SK-N-SH treated with all-trans-retinoic acid at 6 μM for 48 hours (cell line): ENCODE measurements around the gene KLB.

Source experiments
- ATAC-seq: fragments of 200-7000 bp; cut with Tn5 transposase; 3 replicates; pipeline ENCODE4 v1.9.1; 2020; ENCODE audit warnings: mild to moderate bottlenecking, moderate library complexity
- ARNTL ChIP-seq: fragments of 450-650 bp; formaldehyde crosslinking; IDR thresholded peaks from 2 replicates; pipeline ENCODE4 v1.5.0; 2020; ENCODE audit warnings: low read depth, mild to moderate bottlenecking, moderate library complexity, borderline replicate concordance
- BACH2 ChIP-seq: fragments of 250-450 bp; sonication (Bioruptor Pico); IDR thresholded peaks from 2 replicates; pipeline ENCODE4 v1.9.0; 2021; ENCODE audit warnings: mild to moderate bottlenecking, borderline replicate concordance
- CSDC2 ChIP-seq: fragments of 250-450 bp; sonication (Bioruptor Pico); IDR thresholded peaks from 2 replicates; pipeline ENCODE4 v1.5.0; 2020; ENCODE audit warnings: mild to moderate bottlenecking, moderate library complexity
- ESRRG ChIP-seq: fragments of 250-450 bp; sonication (Bioruptor Pico); IDR thresholded peaks from 2 replicates; pipeline ENCODE4 v1.6.1; 2021; ENCODE audit warnings: mild to moderate bottlenecking
- GLIS3 ChIP-seq: fragments of 250-450 bp; sonication (Bioruptor Pico); IDR thresholded peaks from 2 replicates; pipeline ENCODE4 v1.5.0; 2020; ENCODE audit warnings: mild to moderate bottlenecking, moderate library complexity
- ISL1 ChIP-seq: fragments of 250-450 bp; sonication (Bioruptor Pico); IDR thresholded peaks from 2 replicates; pipeline ENCODE4 v2.1.2; 2022; ENCODE audit warnings: mild to moderate bottlenecking, moderate library complexity
- PPARA ChIP-seq: fragments of 250-450 bp; sonication (Bioruptor Pico); IDR thresholded peaks from 2 replicates; pipeline ENCODE4 v1.5.0; 2020; ENCODE audit warnings: mild to moderate bottlenecking, borderline replicate concordance
- RARB ChIP-seq: fragments of 250-450 bp; sonication (Bioruptor Pico); IDR thresholded peaks from 2 replicates; pipeline ENCODE4 v1.8.0; 2021; ENCODE audit warnings: mild to moderate bottlenecking, moderate library complexity
- TCF4 ChIP-seq: fragments of 250-450 bp; sonication (Bioruptor Pico); IDR thresholded peaks from 2 replicates; pipeline ENCODE4 v1.8.0; 2021; ENCODE audit warnings: mild to moderate bottlenecking, moderate library complexity, borderline replicate concordance
- TOX ChIP-seq: fragments of 250-450 bp; sonication (Bioruptor Pico); IDR thresholded peaks from 2 replicates; pipeline ENCODE4 v1.8.0; 2021; ENCODE audit warnings: mild to moderate bottlenecking, moderate library complexity, borderline replicate concordance
- ZC3H10 ChIP-seq: fragments of 250-450 bp; sonication (Bioruptor Pico); IDR thresholded peaks from 2 replicates; pipeline ENCODE4 v1.5.1; 2021; ENCODE audit warnings: mild to moderate bottlenecking, moderate library complexity
- ZFP3 ChIP-seq: fragments of 250-450 bp; sonication (Bioruptor Pico); IDR thresholded peaks from 2 replicates; pipeline ENCODE4 v1.5.0; 2020; ENCODE audit warnings: mild to moderate bottlenecking, moderate library complexity
- ZFP30 ChIP-seq: fragments of 450-650 bp; formaldehyde crosslinking; IDR thresholded peaks from 2 replicates; pipeline ENCODE4 v1.5.0; 2022; ENCODE audit warnings: mild to moderate bottlenecking, moderate library complexity
- ZNF565 ChIP-seq: fragments of 450-650 bp; formaldehyde crosslinking; conservative IDR thresholded peaks from 2 replicates; pipeline ENCODE4 v1.5.0; 2020; ENCODE audit warnings: low read depth, mild to moderate bottlenecking, moderate library complexity
- ZNF70 ChIP-seq: fragments of 450-650 bp; formaldehyde crosslinking; IDR thresholded peaks from 2 replicates; pipeline ENCODE4 v1.5.0; 2020; ENCODE audit warnings: mild to moderate bottlenecking, moderate library complexity
- ZNF8 ChIP-seq: fragments of 450-650 bp; formaldehyde crosslinking; IDR thresholded peaks from 2 replicates; pipeline ENCODE4 v1.5.0; 2020; ENCODE audit warnings: mild to moderate bottlenecking, moderate library complexity
- TF ChIP-seq, protein P1 (sequence below): fragments of 250-450 bp; sonication (Bioruptor Pico); IDR thresholded peaks from 2 replicates; pipeline ENCODE4 v1.5.0; 2020; ENCODE audit warnings: mild to moderate bottlenecking, moderate library complexity
- TF ChIP-seq, protein P2 (sequence below): fragments of 250-450 bp; sonication (Bioruptor Pico); IDR thresholded peaks from 2 replicates; pipeline ENCODE4 v1.5.1; 2021; ENCODE audit warnings: mild to moderate bottlenecking, moderate library complexity
- TF ChIP-seq, protein P3 (sequence below): fragments of 250-450 bp; sonication (Bioruptor Pico); IDR thresholded peaks from 2 replicates; pipeline ENCODE4 v1.8.0; 2021; ENCODE audit warnings: low read depth, mild to moderate bottlenecking, moderate library complexity, borderline replicate concordance
- TF ChIP-seq, protein P4 (sequence below): fragments of 250-450 bp; sonication (Bioruptor Pico); IDR thresholded peaks from 2 replicates; pipeline ENCODE4 v1.8.0; 2020; ENCODE audit warnings: mild to moderate bottlenecking, moderate library complexity, borderline replicate concordance
- TF ChIP-seq, protein P5 (sequence below): fragments of 250-450 bp; sonication (Bioruptor Pico); IDR thresholded peaks from 2 replicates; pipeline ENCODE4 v1.5.1; 2020; ENCODE audit warnings: low read depth, mild to moderate bottlenecking, moderate library complexity

The KLB gene

DNA sequence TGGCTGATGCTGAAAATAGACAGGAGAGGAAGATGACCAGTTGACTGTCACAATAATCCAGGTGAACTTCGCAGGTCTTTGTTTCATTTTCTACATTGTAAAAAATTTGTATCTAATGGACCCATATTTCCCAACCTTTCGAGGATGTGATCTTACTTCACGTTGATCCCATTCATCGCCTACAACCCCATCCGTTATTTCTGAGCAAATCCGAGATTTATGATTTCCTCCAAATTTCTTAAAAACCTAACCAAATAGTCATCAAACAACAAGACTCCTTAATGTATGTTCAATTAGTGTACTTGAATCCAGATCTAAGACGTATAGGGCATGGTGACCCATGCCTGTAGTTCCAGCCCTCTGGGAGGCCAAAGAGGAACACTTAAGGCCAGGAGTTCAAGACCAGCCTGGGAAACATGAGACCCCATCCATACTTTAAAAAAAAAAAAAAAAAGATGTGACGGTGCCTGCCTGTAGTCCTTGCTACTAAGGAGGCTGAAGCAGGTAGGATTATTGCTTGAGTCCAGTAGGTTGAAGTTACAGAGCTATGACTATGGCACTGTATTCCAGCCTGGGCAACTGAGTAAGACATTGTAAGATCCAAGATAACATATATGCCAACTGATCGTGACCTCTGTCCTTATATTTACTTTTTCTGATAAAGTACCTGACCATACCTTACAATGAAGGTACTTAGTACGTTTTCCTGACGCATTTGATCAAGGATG, 46.3 kb downstream of the KLB start:
- TF ChIP-seq ZC3H10 (no peak), ESRRG (CRISPR knock-in tag) (no peak), GLIS3 (CRISPR knock-in tag) (no peak), ARNTL (no peak), RARB (CRISPR knock-in tag) (no peak)
- TF ChIP-seq, protein P1, sequence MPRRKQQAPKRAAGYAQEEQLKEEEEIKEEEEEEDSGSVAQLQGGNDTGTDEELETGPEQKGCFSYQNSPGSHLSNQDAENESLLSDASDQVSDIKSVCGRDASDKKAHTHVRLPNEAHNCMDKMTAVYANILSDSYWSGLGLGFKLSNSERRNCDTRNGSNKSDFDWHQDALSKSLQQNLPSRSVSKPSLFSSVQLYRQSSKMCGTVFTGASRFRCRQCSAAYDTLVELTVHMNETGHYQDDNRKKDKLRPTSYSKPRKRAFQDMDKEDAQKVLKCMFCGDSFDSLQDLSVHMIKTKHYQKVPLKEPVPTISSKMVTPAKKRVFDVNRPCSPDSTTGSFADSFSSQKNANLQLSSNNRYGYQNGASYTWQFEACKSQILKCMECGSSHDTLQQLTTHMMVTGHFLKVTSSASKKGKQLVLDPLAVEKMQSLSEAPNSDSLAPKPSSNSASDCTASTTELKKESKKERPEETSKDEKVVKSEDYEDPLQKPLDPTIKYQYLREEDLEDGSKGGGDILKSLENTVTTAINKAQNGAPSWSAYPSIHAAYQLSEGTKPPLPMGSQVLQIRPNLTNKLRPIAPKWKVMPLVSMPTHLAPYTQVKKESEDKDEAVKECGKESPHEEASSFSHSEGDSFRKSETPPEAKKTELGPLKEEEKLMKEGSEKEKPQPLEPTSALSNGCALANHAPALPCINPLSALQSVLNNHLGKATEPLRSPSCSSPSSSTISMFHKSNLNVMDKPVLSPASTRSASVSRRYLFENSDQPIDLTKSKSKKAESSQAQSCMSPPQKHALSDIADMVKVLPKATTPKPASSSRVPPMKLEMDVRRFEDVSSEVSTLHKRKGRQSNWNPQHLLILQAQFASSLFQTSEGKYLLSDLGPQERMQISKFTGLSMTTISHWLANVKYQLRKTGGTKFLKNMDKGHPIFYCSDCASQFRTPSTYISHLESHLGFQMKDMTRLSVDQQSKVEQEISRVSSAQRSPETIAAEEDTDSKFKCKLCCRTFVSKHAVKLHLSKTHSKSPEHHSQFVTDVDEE (CRISPR knock-in tag) = no peak
- no peak for ATAC-seq

DNA sequence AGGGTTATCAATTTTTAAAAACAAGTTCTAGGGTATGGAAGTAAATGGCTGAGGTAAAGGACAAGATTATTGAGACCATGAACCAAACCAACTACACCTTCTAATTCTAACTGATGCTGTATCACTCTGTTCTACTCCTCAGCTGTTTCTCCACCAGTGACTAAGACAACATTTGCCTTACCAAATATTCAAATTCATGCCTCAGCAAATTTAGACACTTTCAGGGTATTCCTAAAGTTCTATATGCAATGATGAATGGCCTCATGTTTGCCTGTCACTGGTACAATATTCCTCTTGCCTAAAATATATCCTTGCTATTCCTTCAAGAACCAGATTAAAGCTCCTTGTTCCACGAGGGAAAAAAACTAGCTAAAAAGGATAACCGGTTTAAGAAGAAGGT, 47.0 kb downstream of the KLB start:
- ATAC-seq = no peak
- TF ChIP-seq, protein P1 (CRISPR knock-in tag) = no peak
- TF ChIP-seq GLIS3 (CRISPR knock-in tag) (no peak), ZFP3 (CRISPR knock-in tag) (no peak)

DNA sequence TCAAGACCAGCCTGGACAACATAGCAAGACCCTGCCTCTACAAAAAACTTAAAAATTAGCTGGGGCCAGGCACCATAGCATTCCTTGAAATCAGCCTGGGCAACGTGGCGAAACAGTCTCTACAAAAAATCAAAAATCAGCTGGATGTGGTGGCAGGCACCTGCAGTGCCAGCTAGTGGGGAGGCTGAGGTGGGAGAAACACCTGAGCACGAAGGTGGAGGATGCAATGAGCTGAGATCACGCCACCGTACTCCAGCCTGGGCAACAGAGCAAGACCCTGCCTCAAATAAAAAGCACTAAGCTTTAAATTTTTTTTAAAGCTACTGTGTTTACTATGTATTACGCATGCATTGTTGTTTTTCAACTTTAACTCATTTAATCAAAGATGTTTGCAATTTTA, 48.8 kb downstream of the KLB start:
- no peak for ATAC-seq
- no peak for TF ChIP-seq RARB (CRISPR knock-in tag)
- TF ChIP-seq ARNTL = no peak
- TF ChIP-seq, all 23 proteins: peak for 0

DNA sequence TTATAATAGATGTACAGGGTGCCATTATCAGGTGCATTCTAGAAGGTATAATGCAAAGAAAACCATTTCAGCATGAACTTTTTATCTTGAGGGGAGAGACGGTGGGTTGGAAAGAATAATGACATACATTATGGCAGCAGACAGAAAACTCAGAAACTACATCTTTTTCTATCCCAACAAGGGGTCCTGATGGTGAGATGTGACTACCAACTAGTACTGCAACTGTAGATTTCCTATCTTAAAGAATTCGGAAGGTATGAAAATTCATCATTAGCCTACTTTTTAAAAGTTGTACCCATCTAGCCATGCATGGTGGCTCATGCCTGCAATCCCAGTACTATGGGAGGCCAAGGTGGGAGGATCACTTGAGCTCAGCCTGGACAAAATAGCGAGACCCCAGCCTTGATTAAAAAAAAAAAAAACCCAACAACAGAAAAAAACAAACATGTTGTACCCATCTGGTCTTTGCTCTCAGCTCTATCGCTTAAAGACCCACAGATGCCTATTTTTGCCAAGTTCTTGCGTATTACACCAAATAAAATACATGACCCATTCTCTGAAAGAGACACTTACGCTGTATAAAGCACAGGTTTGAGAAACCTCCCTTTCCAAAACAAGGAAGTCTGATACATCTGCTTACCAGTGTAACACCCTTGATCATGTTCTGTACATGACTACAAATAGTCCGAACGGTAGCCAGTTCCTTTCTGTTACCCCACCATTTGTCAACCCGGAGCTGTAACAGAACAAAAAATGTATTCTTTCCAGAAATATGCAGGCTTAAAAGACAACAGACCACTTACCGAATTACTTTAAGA, 50.4 kb downstream of the KLB start:
- TF ChIP-seq TCF4 (CRISPR knock-in tag) = no peak
- TF ChIP-seq ISL1 = no peak
- TF ChIP-seq CSDC2 = no peak
- TF ChIP-seq, protein P2, sequence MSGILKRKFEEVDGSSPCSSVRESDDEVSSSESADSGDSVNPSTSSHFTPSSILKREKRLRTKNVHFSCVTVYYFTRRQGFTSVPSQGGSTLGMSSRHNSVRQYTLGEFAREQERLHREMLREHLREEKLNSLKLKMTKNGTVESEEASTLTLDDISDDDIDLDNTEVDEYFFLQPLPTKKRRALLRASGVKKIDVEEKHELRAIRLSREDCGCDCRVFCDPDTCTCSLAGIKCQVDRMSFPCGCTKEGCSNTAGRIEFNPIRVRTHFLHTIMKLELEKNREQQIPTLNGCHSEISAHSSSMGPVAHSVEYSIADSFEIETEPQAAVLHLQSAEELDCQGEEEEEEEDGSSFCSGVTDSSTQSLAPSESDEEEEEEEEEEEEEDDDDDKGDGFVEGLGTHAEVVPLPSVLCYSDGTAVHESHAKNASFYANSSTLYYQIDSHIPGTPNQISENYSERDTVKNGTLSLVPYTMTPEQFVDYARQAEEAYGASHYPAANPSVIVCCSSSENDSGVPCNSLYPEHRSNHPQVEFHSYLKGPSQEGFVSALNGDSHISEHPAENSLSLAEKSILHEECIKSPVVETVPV (CRISPR knock-in tag) = no peak
- no peak for TF ChIP-seq ZNF565
- no peak for TF ChIP-seq BACH2 (CRISPR knock-in tag)
- TF ChIP-seq ZFP3 (CRISPR knock-in tag) = no peak
- no peak for TF ChIP-seq TOX (CRISPR knock-in tag)
- TF ChIP-seq PPARA = no peak
- TF ChIP-seq RARB (CRISPR knock-in tag) = no peak
- TF ChIP-seq, protein P3, sequence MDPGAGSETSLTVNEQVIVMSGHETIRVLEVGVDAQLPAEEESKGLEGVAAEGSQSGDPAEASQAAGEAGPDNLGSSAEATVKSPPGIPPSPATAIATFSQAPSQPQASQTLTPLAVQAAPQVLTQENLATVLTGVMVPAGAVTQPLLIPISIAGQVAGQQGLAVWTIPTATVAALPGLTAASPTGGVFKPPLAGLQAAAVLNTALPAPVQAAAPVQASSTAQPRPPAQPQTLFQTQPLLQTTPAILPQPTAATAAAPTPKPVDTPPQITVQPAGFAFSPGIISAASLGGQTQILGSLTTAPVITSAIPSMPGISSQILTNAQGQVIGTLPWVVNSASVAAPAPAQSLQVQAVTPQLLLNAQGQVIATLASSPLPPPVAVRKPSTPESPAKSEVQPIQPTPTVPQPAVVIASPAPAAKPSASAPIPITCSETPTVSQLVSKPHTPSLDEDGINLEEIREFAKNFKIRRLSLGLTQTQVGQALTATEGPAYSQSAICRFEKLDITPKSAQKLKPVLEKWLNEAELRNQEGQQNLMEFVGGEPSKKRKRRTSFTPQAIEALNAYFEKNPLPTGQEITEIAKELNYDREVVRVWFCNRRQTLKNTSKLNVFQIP (CRISPR knock-in tag) = no peak
- no peak for TF ChIP-seq ZFP30
- TF ChIP-seq ZNF70 = no peak
- TF ChIP-seq ZNF8 = no peak
- TF ChIP-seq, protein P4, sequence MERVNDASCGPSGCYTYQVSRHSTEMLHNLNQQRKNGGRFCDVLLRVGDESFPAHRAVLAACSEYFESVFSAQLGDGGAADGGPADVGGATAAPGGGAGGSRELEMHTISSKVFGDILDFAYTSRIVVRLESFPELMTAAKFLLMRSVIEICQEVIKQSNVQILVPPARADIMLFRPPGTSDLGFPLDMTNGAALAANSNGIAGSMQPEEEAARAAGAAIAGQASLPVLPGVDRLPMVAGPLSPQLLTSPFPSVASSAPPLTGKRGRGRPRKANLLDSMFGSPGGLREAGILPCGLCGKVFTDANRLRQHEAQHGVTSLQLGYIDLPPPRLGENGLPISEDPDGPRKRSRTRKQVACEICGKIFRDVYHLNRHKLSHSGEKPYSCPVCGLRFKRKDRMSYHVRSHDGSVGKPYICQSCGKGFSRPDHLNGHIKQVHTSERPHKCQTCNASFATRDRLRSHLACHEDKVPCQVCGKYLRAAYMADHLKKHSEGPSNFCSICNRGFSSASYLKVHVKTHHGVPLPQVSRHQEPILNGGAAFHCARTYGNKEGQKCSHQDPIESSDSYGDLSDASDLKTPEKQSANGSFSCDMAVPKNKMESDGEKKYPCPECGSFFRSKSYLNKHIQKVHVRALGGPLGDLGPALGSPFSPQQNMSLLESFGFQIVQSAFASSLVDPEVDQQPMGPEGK (CRISPR knock-in tag) = no peak
- TF ChIP-seq, protein P5, sequence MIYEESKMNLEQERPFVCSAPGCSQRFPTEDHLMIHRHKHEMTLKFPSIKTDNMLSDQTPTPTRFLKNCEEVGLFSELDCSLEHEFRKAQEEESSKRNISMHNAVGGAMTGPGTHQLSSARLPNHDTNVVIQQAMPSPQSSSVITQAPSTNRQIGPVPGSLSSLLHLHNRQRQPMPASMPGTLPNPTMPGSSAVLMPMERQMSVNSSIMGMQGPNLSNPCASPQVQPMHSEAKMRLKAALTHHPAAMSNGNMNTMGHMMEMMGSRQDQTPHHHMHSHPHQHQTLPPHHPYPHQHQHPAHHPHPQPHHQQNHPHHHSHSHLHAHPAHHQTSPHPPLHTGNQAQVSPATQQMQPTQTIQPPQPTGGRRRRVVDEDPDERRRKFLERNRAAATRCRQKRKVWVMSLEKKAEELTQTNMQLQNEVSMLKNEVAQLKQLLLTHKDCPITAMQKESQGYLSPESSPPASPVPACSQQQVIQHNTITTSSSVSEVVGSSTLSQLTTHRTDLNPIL (CRISPR knock-in tag) = no peak
- no peak for ATAC-seq

DNA sequence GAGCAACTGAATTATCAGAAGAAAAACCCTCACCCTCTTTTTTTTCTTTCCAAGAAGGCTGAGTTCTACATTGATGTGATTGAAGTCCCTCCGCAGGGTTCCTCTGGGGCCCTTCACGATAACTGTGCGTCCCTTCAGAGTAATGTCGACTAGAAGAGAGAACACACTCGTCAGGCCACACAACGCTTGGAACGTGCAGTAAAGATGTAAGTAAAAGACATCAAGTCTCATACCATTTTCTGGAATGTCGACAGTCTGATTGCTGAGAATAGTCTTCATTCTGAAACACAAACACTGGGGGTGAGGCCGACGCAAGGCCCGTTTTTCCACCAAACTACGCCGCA, 51.4 kb downstream of the KLB start:
- ATAC-seq = peak; percentile 1; the same call in 2 of the 3 replicates
